GM18520 (cell line): ENCODE results near the gene DNMT1.

ENCODE experiments used
- ATAC-seq: cut with Tn5 transposase; IDR thresholded peaks from one replicate; pipeline ENCODE4 v1.9.1; 2021; ENCODE audit not compliant: unreplicated experiment

The DNMT1 gene

GRCh38 chr19:10115392-10116084 is 79.2 kb downstream of the DNMT1 start:
- ATAC-seq: no peak

GRCh38 chr19:10114651-10115391 is 79.9 kb downstream of the DNMT1 start:
- ATAC-seq: no peak

GRCh38 chr19:10113964-10114650 is 80.6 kb downstream of the DNMT1 start:
- no peak for ATAC-seq

- no peak for ATAC-seq
Observed at GRCh38 chr19:10113592-10113963, 81.2 kb downstream of the DNMT1 start.

GRCh38 chr19:10112895-10113591 is 81.7 kb downstream of the DNMT1 start:
- ATAC-seq: no peak

GRCh38 chr19:10112037-10112761 is 82.6 kb downstream of the DNMT1 start:
- no peak for ATAC-seq

- ATAC-seq: no peak
Observed at GRCh38 chr19:10111405-10111811, 83.3 kb downstream of the DNMT1 start, which contains the start of gene P2RY11. P2RY11 (plus strand) TSS chr19:10111693; CDS start chr19:10111722, 29 bp downstream.

- no peak for ATAC-seq
Observed at GRCh38 chr19:10110972-10111317, 83.8 kb downstream of the DNMT1 start.

- ATAC-seq: no peak
Observed at GRCh38 chr19:10110076-10110971, 84.4 kb downstream of the DNMT1 start.

GRCh38 chr19:10109528-10109927 is 85.2 kb downstream of the DNMT1 start:
- no peak for ATAC-seq

GRCh38 chr19:10107817-10108367 is 86.9 kb downstream of the DNMT1 start:
- no peak for ATAC-seq

GRCh38 chr19:10107254-10107653 is 87.5 kb downstream of the DNMT1 start:
- no peak for ATAC-seq

- peak; percentile 39 for ATAC-seq
Observed at GRCh38 chr19:10106100-10106936, 88.4 kb downstream of the DNMT1 start, which contains the start of gene PPAN. PPAN (plus strand) TSS chr19:10106362; CDS start chr19:10106395, 33 bp downstream.

- ATAC-seq: no peak
Observed at GRCh38 chr19:10105509-10106099, 89.1 kb downstream of the DNMT1 start.

GRCh38 chr19:10104665-10105508 is 89.9 kb downstream of the DNMT1 start:
- ATAC-seq: peak; percentile 33

GRCh38 chr19:10104130-10104513 is 90.6 kb downstream of the DNMT1 start:
- ATAC-seq: no peak

- ATAC-seq: peak; percentile 18
Observed at GRCh38 chr19:10102787-10103236, 91.9 kb downstream of the DNMT1 start.
